ENCODE results near the gene NFATC4. TPM values are rescaled to one million over a fixed set of nuclear protein-coding genes. Genes with fewer than 3 reads are reported as not detected.

NFATC4 gene
- total RNA-seq, 1 donor from 2014 or later = 298 TPM

DNA sequence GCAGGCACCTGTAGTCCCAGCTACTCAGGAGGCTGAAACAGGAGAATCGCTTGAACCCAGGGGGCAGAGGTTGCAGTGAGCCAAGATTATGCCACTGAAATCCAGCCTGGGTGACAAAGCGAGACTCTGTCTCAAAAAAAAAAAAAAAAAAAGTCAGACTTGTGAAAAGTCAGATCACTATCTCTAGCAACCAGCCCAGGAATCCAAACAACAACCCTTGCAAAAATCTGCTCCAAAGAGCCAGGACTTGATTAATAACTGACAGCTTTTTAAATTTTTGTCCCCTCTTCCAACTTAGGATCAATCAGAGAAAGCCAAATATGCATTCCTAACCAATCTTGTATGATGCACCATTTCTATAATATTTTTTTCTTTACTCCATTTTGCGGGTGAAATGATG, 7.7 kb upstream of the NFATC4 start:
- Mint-ChIP-seq H3K4me1 (peaks cover 4% of the 10 kb centered on the region), H3K4me3 (no peak overlapping the region), H3K27me3 (ENCODE audit: low read depth) (peaks cover 6% of the 10 kb centered on the region), H3K36me3 (no peaks in the 10 kb centered on the region), H3K9me3 (peaks cover 4% of the 10 kb centered on the region), H3K27ac (no peak overlapping the region)
- TF ChIP-seq, protein P1, sequence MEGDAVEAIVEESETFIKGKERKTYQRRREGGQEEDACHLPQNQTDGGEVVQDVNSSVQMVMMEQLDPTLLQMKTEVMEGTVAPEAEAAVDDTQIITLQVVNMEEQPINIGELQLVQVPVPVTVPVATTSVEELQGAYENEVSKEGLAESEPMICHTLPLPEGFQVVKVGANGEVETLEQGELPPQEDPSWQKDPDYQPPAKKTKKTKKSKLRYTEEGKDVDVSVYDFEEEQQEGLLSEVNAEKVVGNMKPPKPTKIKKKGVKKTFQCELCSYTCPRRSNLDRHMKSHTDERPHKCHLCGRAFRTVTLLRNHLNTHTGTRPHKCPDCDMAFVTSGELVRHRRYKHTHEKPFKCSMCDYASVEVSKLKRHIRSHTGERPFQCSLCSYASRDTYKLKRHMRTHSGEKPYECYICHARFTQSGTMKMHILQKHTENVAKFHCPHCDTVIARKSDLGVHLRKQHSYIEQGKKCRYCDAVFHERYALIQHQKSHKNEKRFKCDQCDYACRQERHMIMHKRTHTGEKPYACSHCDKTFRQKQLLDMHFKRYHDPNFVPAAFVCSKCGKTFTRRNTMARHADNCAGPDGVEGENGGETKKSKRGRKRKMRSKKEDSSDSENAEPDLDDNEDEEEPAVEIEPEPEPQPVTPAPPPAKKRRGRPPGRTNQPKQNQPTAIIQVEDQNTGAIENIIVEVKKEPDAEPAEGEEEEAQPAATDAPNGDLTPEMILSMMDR (IDR thresholded peaks at IDR 0.05; ENCODE audit: unreplicated experiment) = no peak
- DNase-seq (ENCODE audit: low spot score in 2 of 2, unreplicated experiment in 2 of 2) = no peak

DNA sequence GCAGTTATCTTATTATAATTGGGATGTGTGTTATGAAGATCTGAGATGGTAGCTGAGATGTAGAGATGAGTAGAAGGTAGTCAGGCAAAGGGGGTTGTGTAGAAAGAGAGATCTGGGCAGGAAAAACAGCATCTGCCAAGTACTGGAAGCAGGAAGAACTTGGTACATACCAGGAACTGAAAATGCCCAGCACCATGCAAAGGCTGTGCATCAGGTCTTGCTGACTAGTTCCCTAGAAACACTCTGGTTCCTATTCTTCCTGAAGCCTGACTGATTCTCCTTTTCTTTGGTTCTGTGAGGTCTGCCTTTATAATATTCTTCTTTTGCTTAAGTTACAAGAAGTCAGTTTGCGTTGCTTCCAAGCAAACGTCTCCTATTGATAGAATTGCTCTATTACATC, 6.7 kb upstream of the NFATC4 start:
- Mint-ChIP-seq H3K27me3 (ENCODE audit: low read depth) (peaks cover 6% of the 10 kb centered on the region), H3K9me3 (peaks cover 4% of the 10 kb centered on the region), H3K36me3 (no peaks in the 10 kb centered on the region), H3K4me1 (peaks cover 15% of the 10 kb centered on the region), H3K4me3 (no peak overlapping the region), H3K27ac (no peak overlapping the region)
- no peak for DNase-seq (ENCODE audit: low spot score in 2 of 2, unreplicated experiment in 2 of 2)
- TF ChIP-seq, protein P1 (IDR thresholded peaks at IDR 0.05; ENCODE audit: unreplicated experiment) = no peak

DNA sequence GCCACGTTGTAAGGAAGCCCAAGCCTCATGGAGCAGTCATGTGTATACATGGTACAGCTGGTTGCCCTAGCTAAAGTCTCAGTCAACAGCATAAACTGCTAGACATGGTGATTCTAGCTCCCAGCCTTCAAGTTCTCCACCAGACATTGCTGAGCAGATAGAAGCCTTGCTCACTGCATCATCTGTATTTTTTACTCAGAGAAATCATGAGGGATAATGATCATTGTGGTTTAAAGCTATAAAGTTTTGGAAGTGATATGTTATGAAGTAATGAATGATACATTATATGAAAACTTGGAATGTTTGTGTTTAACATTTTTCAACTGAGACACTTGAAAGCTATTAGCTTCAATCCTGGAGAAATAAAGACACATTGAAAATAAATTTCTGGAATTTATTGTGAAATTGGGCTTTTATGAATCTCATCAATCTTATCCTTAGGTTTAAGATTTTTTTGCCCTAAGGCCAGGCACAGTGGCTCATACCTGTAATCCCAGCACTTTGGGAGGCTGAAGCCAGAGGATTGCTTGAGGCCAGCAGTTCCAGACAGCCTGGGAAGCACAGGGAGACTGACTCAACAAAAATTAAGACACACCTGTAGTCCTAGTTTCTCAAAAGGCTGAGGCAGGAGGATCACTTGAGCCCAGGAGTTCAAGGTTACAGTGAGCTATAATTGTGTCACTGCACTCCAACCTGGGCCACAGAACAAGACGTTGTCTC, 5.6 kb upstream of the NFATC4 start:
- peaks cover 3% of the 10 kb centered on the region for H3K27me3 Mint-ChIP-seq (ENCODE audit: low read depth)
- no peak for DNase-seq (ENCODE audit: low spot score in 2 of 2, unreplicated experiment in 2 of 2)
- TF ChIP-seq, protein P1 (IDR thresholded peaks at IDR 0.05; ENCODE audit: unreplicated experiment) = no peak
- no peak overlapping the region for H3K27ac Mint-ChIP-seq
- peaks cover 16% of the 10 kb centered on the region for H3K4me1 Mint-ChIP-seq
- peaks cover 4% of the 10 kb centered on the region for H3K9me3 Mint-ChIP-seq
- H3K4me3 Mint-ChIP-seq = no peak overlapping the region
- H3K36me3 Mint-ChIP-seq = no peaks in the 10 kb centered on the region

DNA sequence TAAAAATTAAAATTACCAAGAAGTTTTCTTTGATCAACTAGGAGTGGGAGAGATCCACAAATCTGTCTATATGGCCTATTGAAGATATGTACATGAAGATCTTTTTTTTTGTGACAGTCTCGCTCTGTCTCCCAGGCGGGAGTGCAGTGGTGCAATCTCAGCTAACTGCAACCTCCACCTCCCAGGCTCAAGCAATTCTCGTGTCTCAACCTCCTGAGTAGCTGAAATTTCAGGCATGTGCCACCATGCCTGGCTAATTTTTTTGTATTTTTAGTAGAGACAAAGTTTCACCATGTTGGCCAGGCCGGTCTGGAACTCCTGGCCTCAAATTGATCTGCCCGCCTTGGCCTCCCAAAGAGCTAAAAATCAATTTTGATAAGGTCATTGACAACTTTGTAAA, 4.6 kb upstream of the NFATC4 start:
- Mint-ChIP-seq H3K9me3 (peaks cover 4% of the 10 kb centered on the region), H3K27ac (no peak overlapping the region), H3K4me1 (peaks cover 22% of the 10 kb centered on the region), H3K36me3 (no peaks in the 10 kb centered on the region), H3K27me3 (ENCODE audit: low read depth) (no peaks in the 10 kb centered on the region), H3K4me3 (no peak overlapping the region)
- DNase-seq (ENCODE audit: low spot score in 2 of 2, unreplicated experiment in 2 of 2) = no peak
- TF ChIP-seq, protein P1 (IDR thresholded peaks at IDR 0.05; ENCODE audit: unreplicated experiment) = no peak

DNA sequence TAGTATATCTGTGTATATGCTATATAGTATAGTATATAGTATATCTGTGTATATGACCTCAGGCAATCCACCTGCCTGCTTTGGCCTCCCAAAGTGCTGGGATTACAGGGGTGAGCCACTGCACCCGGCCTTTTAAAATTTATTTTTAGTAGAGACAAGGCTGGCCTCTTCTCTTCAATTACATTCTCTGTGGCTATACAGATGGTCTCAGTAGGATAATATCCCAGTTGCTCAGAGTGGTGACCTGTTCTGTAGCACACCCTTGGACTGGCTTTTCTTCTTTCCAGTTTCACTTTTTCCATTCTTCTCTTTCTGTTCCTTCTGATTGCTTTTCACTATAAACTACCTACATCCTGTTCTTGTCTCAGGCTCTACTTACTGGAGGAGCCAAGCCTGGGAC, 3.1 kb upstream of the NFATC4 start:
- TF ChIP-seq, protein P1 (IDR thresholded peaks at IDR 0.05; ENCODE audit: unreplicated experiment) = no peak
- Mint-ChIP-seq H3K27ac (peak overlapping the region; percentile 97), H3K9me3 (peaks cover 4% of the 10 kb centered on the region), H3K27me3 (ENCODE audit: low read depth) (no peaks in the 10 kb centered on the region), H3K4me3 (no peak overlapping the region), H3K36me3 (no peaks in the 10 kb centered on the region), H3K4me1 (peaks cover 28% of the 10 kb centered on the region)
- DNase-seq (ENCODE audit: low spot score in 2 of 2, unreplicated experiment in 2 of 2) = no peak

Data from mesothelial cell of epicardium (in vitro differentiated cells).